Esophagus muscularis mucosa (tissue), 4 donors: ENCODE measurements around the gene E4F1. TPM values are rescaled to one million over a fixed set of nuclear protein-coding genes. Genes with fewer than 3 reads are reported as not detected.

Source experiments
- DNase-seq: peaks from one replicate; pipeline ENCODE4 v3.0.0-alpha.2; 2017; ENCODE audit errors: extremely low spot score
- H3K27ac ChIP-seq, 4 donors: fragments of 200-600 bp; sonication (generic); replicated peaks in 1 of 4; 1 replicate in 3 of 4; 2 replicates in 1 of 4; pipeline ENCODE4 v1.5.1; 2016 to 2019; ENCODE audit warnings: mild to moderate bottlenecking in 1 of 4
- H3K27me3 ChIP-seq, 4 donors: fragments of 200-600 bp; sonication (generic); one replicate each; pipeline versions ENCODE4 v1.5.1 to v1.6.0; 2016 to 2019
- H3K36me3 ChIP-seq, 4 donors: fragments of 200-600 bp; sonication (generic); one replicate each; pipeline ENCODE4 v1.5.1; 2016 to 2019
- H3K4me1 ChIP-seq, 4 donors: fragments of 200-600 bp; sonication (generic); one replicate each; pipeline ENCODE4 v1.5.1; 2016 to 2019
- H3K4me3 ChIP-seq, 4 donors: fragments of 200-600 bp; sonication (generic); 1 replicate in 2 of 4; 2 replicates in 2 of 4; pipeline ENCODE4 v1.5.1; 2016 to 2019; ENCODE audit warnings: mild to moderate bottlenecking in 4 of 4, moderate library complexity in 1 of 4
- H3K9me3 ChIP-seq, 4 donors: fragments of 200-600 bp; sonication (generic); 1 replicate in 3 of 4; 2 replicates in 1 of 4; pipeline ENCODE4 v1.5.1; 2016 to 2019
- EP300 ChIP-seq: sonication (generic); formaldehyde crosslinking; IDR thresholded peaks from one replicate; pipeline ENCODE4 v1.6.1; 2017; ENCODE audit warnings: antibody characterized with exemption
- POLR2A ChIP-seq: fragments of 450-650 bp; IDR thresholded peaks from one replicate; pipeline ENCODE4 v1.6.1; 2017; ENCODE audit warnings: antibody characterized with exemption, moderate library complexity, mild to moderate bottlenecking, low read depth
- POLR2AphosphoS5 ChIP-seq, 2 donors: sonication (generic); formaldehyde crosslinking; IDR thresholded peaks; one replicate each; pipeline ENCODE4 v1.6.1; 2017; ENCODE audit warnings: antibody characterized with exemption in 2 of 2
- WGBS: methylation state at CpG from one replicate; pipeline ENCODE4 v1.1.5; 2018; 5-methylcytosine and 5-hydroxymethylcytosine counted together
- intact Hi-C: fragments of 100-400 bp; cut with DNase I; formaldehyde crosslinking; loops from one replicate; pipeline ENCODE4 v1.15.1; 2023
- small RNA-seq, 3 donors: library from RNA; depleted of rRNA; stranded (forward); fragments of <200 nt; gene quantifications; one replicate each; pipeline ENCODE3, GENCODE V24; 2016
- total RNA-seq, 4 donors: library from RNA; depleted of rRNA; stranded (reverse); fragments of >200 nt; gene quantifications; one replicate each; pipeline versions ENCODE4 v1.1.0 to v1.2.1, GENCODE V29; 2016
- TF ChIP-seq, protein P1 (sequence below), 3 experiments: fragments of 200-600 bp in 2 of 3; fragments of 450-650 bp in 1 of 3; sonication (generic) in 2 of 3; IDR thresholded peaks; one replicate each; pipeline ENCODE4 v1.5.1; 2017 to 2019; ENCODE audit warnings: antibody characterized with exemption in 3 of 3, mild to moderate bottlenecking in 2 of 3, moderate library complexity in 1 of 3

Gene E4F1
- total RNA-seq, 4 donors from 2014 or later, result 19.1 to 39.7 (median 28.5) TPM

DNA sequence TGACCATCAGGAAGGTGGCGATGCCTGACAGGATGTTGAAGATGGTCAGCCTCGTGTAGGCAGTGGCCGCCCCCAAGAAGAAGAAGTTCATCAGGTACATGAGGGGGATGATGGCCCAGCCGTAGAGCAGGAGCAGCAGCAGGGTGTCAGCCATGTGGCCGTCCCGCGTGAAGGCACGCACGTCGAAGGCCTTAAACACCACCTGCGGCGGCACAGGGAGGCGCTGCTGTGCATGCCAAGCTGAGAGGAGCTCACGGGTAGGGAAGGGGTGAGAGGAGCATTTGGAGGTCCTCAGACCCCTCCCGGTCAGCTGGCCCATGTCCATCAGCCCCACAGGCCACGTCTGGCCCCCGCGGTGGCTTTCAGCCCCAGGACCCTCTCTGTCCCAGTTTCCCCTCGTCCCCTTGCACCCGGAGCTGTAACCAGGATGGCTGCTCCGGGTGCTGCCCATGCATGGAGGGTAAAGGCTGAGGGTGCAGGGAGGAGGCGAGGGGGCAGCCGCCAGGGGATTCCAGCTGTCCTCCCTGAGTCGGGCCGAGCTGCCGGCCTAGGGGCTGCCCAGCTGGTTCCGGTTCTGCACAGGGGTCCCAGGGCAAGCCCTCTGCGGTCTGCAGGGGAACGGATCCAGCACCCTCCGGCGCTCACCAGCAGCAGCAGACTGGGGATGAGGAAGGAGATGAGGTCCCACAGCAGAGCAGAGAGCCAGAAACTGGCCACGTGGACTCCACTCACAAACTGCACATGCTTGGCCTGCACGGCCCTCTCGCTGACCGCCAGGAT, 61.6 kb downstream of the E4F1 start:
- Histone ChIP-seq H3K27ac (no peak overlapping the region), H3K4me1 (no peaks in the 10 kb centered on the region), H3K9me3 (no peaks in the 10 kb centered on the region), H3K27me3 (no peaks in the 10 kb centered on the region), H3K4me3 (no peak overlapping the region), H3K36me3 (peaks cover 11 to 92% (median 82%) of the 10 kb centered on the region in 4 donors)
- no peak for TF ChIP-seq POLR2AphosphoS5 (IDR thresholded peaks at IDR 0.05)
- TF ChIP-seq POLR2A, result no peak
- TF ChIP-seq, protein P1, sequence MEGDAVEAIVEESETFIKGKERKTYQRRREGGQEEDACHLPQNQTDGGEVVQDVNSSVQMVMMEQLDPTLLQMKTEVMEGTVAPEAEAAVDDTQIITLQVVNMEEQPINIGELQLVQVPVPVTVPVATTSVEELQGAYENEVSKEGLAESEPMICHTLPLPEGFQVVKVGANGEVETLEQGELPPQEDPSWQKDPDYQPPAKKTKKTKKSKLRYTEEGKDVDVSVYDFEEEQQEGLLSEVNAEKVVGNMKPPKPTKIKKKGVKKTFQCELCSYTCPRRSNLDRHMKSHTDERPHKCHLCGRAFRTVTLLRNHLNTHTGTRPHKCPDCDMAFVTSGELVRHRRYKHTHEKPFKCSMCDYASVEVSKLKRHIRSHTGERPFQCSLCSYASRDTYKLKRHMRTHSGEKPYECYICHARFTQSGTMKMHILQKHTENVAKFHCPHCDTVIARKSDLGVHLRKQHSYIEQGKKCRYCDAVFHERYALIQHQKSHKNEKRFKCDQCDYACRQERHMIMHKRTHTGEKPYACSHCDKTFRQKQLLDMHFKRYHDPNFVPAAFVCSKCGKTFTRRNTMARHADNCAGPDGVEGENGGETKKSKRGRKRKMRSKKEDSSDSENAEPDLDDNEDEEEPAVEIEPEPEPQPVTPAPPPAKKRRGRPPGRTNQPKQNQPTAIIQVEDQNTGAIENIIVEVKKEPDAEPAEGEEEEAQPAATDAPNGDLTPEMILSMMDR (IDR thresholded peaks at IDR 0.05), result no peak
- no peak for TF ChIP-seq EP300
- intact Hi-C loops, result no loop called here
- 90% methylated on average over 28 of the region's 35 CpGs for WGBS
- DNase-seq, result no peak

Small RNAs within 50 kb of the gene (small RNA-seq; reads per million reads assigned to genes)
- gene MIR3677, result 0 to 0.08 (median 0) reads per million in 3 donors
- 0 reads per million in 3 donors for gene MIR4717

Other genes starting within 250 kb of the E4F1 start
- under 1 TPM in 1 of 4 donors, not detected in 3; 0.52 TPM for gene NOXO1, start 242.1 kb upstream of the E4F1 start, total RNA-seq
- 10 to 100 TPM; 14.1 to 38.5 (median 23.7) TPM for gene GFER, start 239.4 kb upstream of the E4F1 start, total RNA-seq
- 1 to 10 TPM; 2.1 to 5.6 (median 3.3) TPM for gene SYNGR3, start 233.6 kb upstream of the E4F1 start, total RNA-seq
- 10 to 100 TPM; 23.3 to 46.5 (median 34.9) TPM for gene ZNF598, start 213.8 kb upstream of the E4F1 start, total RNA-seq
- gene NPW, start 203.8 kb upstream of the E4F1 start, total RNA-seq, result not detected
- 100 to 1,000 TPM in 2 of 4 donors, 10 to 100 TPM in 2; 45.3 to 130 (median 88.3) TPM for gene NHERF2, start 196.7 kb upstream of the E4F1 start, total RNA-seq
- 10 to 100 TPM; 11.8 to 25.2 (median 18.9) TPM for gene NTHL1, start 175.8 kb upstream of the E4F1 start, total RNA-seq
- 10 to 100 TPM; 41.3 to 71.7 (median 52.0) TPM for gene TSC2, start 175.6 kb upstream of the E4F1 start, total RNA-seq
- 100 to 1,000 TPM; 297 to 459 (median 366) TPM for gene PKD1, start 87.7 kb upstream of the E4F1 start, total RNA-seq
- not detected for gene RAB26, start 75.0 kb upstream of the E4F1 start, total RNA-seq
- gene TRAF7, start 67.8 kb upstream of the E4F1 start, total RNA-seq, result 10 to 100 TPM; 42.6 to 64.5 (median 54.3) TPM
- gene CASKIN1, start 27.0 kb upstream of the E4F1 start, total RNA-seq, result under 1 TPM; under 0.01 to 0.32 (median 0.09) TPM
- gene MLST8, start 18.1 kb upstream of the E4F1 start, total RNA-seq, result 10 to 100 TPM; 23.7 to 62.8 (median 36.3) TPM
- 1 to 10 TPM; 1.2 to 6.8 (median 5.7) TPM for gene BRICD5, start 12.7 kb upstream of the E4F1 start, total RNA-seq
- gene PGP, start 8.8 kb upstream of the E4F1 start, total RNA-seq, result 10 to 100 TPM in 3 of 4 donors, 1 to 10 TPM in 1; 8.9 to 20.0 (median 13.7) TPM
- gene DNASE1L2, start 12.9 kb downstream of the E4F1 start, total RNA-seq, result under 1 TPM; 0.50 to 0.86 (median 0.67) TPM
- 100 to 1,000 TPM in 1 of 4 donors, 10 to 100 TPM in 3; 51.9 to 115 (median 86.6) TPM for gene ECI1, start 28.0 kb downstream of the E4F1 start, total RNA-seq
- gene RNPS1, start 44.5 kb downstream of the E4F1 start, total RNA-seq, result 100 to 1,000 TPM; 114 to 179 (median 151) TPM
- 10 to 100 TPM; 10.4 to 30.7 (median 18.1) TPM for gene ABCA3, start 117.1 kb downstream of the E4F1 start, total RNA-seq
- 1 to 10 TPM in 3 of 4 donors, under 1 TPM in 1; 0.83 to 2.5 (median 1.5) TPM for gene CCNF, start 205.9 kb downstream of the E4F1 start, total RNA-seq
- 1 to 10 TPM in 1 of 4 donors, not detected in 3; 1.5 TPM for gene TEDC2, start 236.5 kb downstream of the E4F1 start, total RNA-seq
- under 1 TPM in 3 of 4 donors, not detected in 1; 0.19 to 0.42 (median 0.29) TPM for gene NTN3, start 247.7 kb downstream of the E4F1 start, total RNA-seq